SK-N-SH (cell line): Measurements from ENCODE around the gene CCDC57. TPM values are rescaled to one million over a fixed set of nuclear protein-coding genes. Genes with fewer than 3 reads are reported as not detected.

Source experiments
- CTCF ChIA-PET: fragments of 300-600, 350-600 bp; formaldehyde crosslinking; extraction: SDS; loops from one replicate; lab custom pipeline; 2021; lab: Yijun Ruan, JAX
- POLR2A ChIA-PET: fragments of 350-600 bp; sonication (Branson Sonifier 250); formaldehyde crosslinking; extraction: SDS; loops from one replicate; lab custom pipeline; 2020; ENCODE audit warnings: antibody characterized with exemption, inconsistent platforms; lab: Yijun Ruan, JAX
- DNase-seq: peaks from one replicate; pipeline ENCODE4 v3.0.0; 2012
- H2AFZ ChIP-seq: fragments of 200-600 bp; sonication (generic); 2 replicates; pipeline ENCODE4 v1.8.1; 2016; ENCODE audit warnings: antibody characterized with exemption, mild to moderate bottlenecking, low read depth
- H3F3A ChIP-seq: fragments of 200-600 bp; sonication (generic); replicated peaks from 2 replicates; pipeline ENCODE3; 2016; ENCODE audit warnings: antibody characterized with exemption, mild to moderate bottlenecking; ENCODE audit not compliant: insufficient read depth
- H3K27ac ChIP-seq, 2 experiments: fragments of 200-500 bp in 1 of 2; fragments of 200-600 bp in 1 of 2; sonication (Bioruptor generic) in 1 of 2; sonication (generic), shearing (Covaris generic) in 1 of 2; 2 replicates each; pipeline versions ENCODE4 v1.5.1 to v1.6.1; 2014 to 2016; ENCODE audit warnings: low read depth in 2 of 2, inconsistent platforms in 1 of 2, low read length in 1 of 2, mild to moderate bottlenecking in 1 of 2, mixed read lengths in 1 of 2
- H3K27me3 ChIP-seq: fragments of 200-600 bp; sonication (generic), shearing (Covaris generic); 2 replicates; pipeline ENCODE4 v1.6.1; 2016; ENCODE audit warnings: mixed run types; ENCODE audit not compliant: insufficient read depth
- H3K36me3 ChIP-seq, 2 experiments: fragments of 200-500 bp in 1 of 2; fragments of 200-600 bp in 1 of 2; sonication (Bioruptor generic) in 1 of 2; sonication (generic) in 1 of 2; replicated peaks in 1 of 2; 2 replicates each; pipeline versions ENCODE3 to v1.5.1; 2014 to 2016; ENCODE audit warnings: low read length in 1 of 2, mild to moderate bottlenecking in 1 of 2; ENCODE audit not compliant: insufficient read depth in 2 of 2, control insufficient read depth in 1 of 2
- H3K4me1 ChIP-seq, 2 experiments: fragments of 200-500 bp in 1 of 2; fragments of 200-600 bp in 1 of 2; sonication (Bioruptor generic) in 1 of 2; sonication (generic), shearing (Covaris generic) in 1 of 2; 2 replicates each; pipeline versions ENCODE4 v1.5.1 to v1.6.1; 2014 to 2016; ENCODE audit warnings: low read depth in 1 of 2, low read length in 1 of 2, mixed run types in 1 of 2; ENCODE audit not compliant: insufficient read depth in 2 of 2, control insufficient read depth in 1 of 2
- H3K4me2 ChIP-seq: fragments of 200-600 bp; sonication (generic), shearing (Covaris generic); 2 replicates; pipeline ENCODE4 v1.6.1; 2017; ENCODE audit warnings: mixed run types
- H3K4me3 ChIP-seq, 2 experiments: fragments of 200-500 bp in 1 of 2; fragments of 200-600 bp in 1 of 2; sonication (Bioruptor generic) in 1 of 2; sonication (generic), shearing (Covaris generic) in 1 of 2; 2 replicates each; pipeline versions ENCODE4 v1.5.1 to v1.8.1; 2014 to 2016; ENCODE audit warnings: low read depth in 2 of 2, inconsistent platforms in 1 of 2, low read length in 1 of 2, mild to moderate bottlenecking in 1 of 2, mixed read lengths in 1 of 2, moderate library complexity in 1 of 2
- H3K79me2 ChIP-seq: fragments of 200-600 bp; sonication (generic); 2 replicates; pipeline ENCODE4 v1.8.1; 2017; ENCODE audit warnings: mild to moderate bottlenecking; ENCODE audit not compliant: insufficient read depth
- H3K9ac ChIP-seq: fragments of 200-600 bp; sonication (generic); 2 replicates; pipeline ENCODE4 v1.6.1; 2017; ENCODE audit warnings: mixed run types
- H3K9me2 ChIP-seq: fragments of 200-600 bp; sonication (generic); 2 replicates; pipeline ENCODE4 v1.6.1; 2017; ENCODE audit warnings: mixed run types
- H3K9me3 ChIP-seq: fragments of 200-600 bp; sonication (generic); 2 replicates; pipeline ENCODE4 v1.6.1; 2017; ENCODE audit warnings: mixed run types, mild to moderate bottlenecking, moderate library complexity
- H4K20me1 ChIP-seq: fragments of 200-600 bp; sonication (generic); 2 replicates; pipeline ENCODE4 v1.6.1; 2017; ENCODE audit warnings: mild to moderate bottlenecking, mixed run types; ENCODE audit not compliant: insufficient read depth
- CHD2 ChIP-seq: fragments of 150-350 bp; IDR thresholded peaks from 2 replicates; pipeline ENCODE4 v1.6.1; 2018; ENCODE audit warnings: low read length; ENCODE audit not compliant: partially characterized antibody
- ELF1 ChIP-seq: IDR thresholded peaks from 2 replicates; pipeline ENCODE4 v1.4.0; 2012
- FOXM1 ChIP-seq: IDR thresholded peaks from 2 replicates; pipeline ENCODE4 v1.4.0; 2012; ENCODE audit warnings: low read depth, mild to moderate bottlenecking
- GABPA ChIP-seq: IDR thresholded peaks from 2 replicates; pipeline ENCODE4 v1.4.0; 2012; ENCODE audit warnings: low read depth, mild to moderate bottlenecking
- GATA2 ChIP-seq: sonication (generic); formaldehyde crosslinking; IDR thresholded peaks from 2 replicates; pipeline ENCODE4 v1.5.0; 2020; ENCODE audit warnings: mild to moderate bottlenecking, missing genetic modification reagents
- JUND ChIP-seq: IDR thresholded peaks from 2 replicates; pipeline ENCODE4 v1.4.0; 2012
- MEF2A ChIP-seq: IDR thresholded peaks from 2 replicates; pipeline ENCODE4 v1.4.0; 2012; ENCODE audit warnings: low read depth, borderline replicate concordance
- NRF1 ChIP-seq: IDR thresholded peaks from 2 replicates; pipeline ENCODE4 v1.6.1; 2012; ENCODE audit warnings: low read depth, mild to moderate bottlenecking, low read length
- POLR2AphosphoS5 ChIP-seq: IDR thresholded peaks from 2 replicates; pipeline ENCODE4 v1.6.1; 2012; ENCODE audit warnings: low read depth, low read length
- RXRA ChIP-seq: IDR thresholded peaks from 2 replicates; pipeline ENCODE4 v1.4.0; 2012; ENCODE audit warnings: low read depth, mild to moderate bottlenecking, borderline replicate concordance
- SMC3 ChIP-seq: IDR thresholded peaks from 2 replicates; pipeline ENCODE4 v1.6.1; 2012; ENCODE audit warnings: low read depth, low read length, improper control_type of control experiment
- TEAD4 ChIP-seq: IDR thresholded peaks from 2 replicates; pipeline ENCODE4 v1.4.0; 2012; ENCODE audit warnings: mild to moderate bottlenecking, borderline replicate concordance; ENCODE audit not compliant: insufficient read depth
- WGBS: methylation state at CpG from one replicate; pipeline ENCODE4 v1.1.6; 2017; ENCODE audit warnings: low lambda C conversion rate; 5-methylcytosine and 5-hydroxymethylcytosine counted together
- polyA plus RNA-seq, 3 experiments: library from polyadenylated mRNA; depleted of rRNA; stranded (reverse); fragments of >200 nt; gene quantifications; 2 replicates each; pipeline ENCODE4 v1.2.3, GENCODE V29; 2012
- TF ChIP-seq, protein P1 (sequence below): IDR thresholded peaks from 2 replicates; pipeline ENCODE4 v1.4.0; 2012; ENCODE audit warnings: low read depth, borderline replicate concordance
- TF ChIP-seq, protein P2 (sequence below): fragments of 150-350 bp; IDR thresholded peaks from 2 replicates; pipeline ENCODE4 v1.6.1; 2016; ENCODE audit warnings: mild to moderate bottlenecking, low read depth, low read length
- TF ChIP-seq, protein P3 (sequence below): fragments of 200-600 bp; sonication (generic); IDR thresholded peaks from 2 replicates; pipeline ENCODE4 v1.6.1; 2017; ENCODE audit warnings: antibody characterized with exemption, mild to moderate bottlenecking, moderate library complexity

The CCDC57 gene
- polyA plus RNA-seq, 1 of the 3 experiments (the other 2 are of a cell fraction): 68.6 TPM

DNA sequence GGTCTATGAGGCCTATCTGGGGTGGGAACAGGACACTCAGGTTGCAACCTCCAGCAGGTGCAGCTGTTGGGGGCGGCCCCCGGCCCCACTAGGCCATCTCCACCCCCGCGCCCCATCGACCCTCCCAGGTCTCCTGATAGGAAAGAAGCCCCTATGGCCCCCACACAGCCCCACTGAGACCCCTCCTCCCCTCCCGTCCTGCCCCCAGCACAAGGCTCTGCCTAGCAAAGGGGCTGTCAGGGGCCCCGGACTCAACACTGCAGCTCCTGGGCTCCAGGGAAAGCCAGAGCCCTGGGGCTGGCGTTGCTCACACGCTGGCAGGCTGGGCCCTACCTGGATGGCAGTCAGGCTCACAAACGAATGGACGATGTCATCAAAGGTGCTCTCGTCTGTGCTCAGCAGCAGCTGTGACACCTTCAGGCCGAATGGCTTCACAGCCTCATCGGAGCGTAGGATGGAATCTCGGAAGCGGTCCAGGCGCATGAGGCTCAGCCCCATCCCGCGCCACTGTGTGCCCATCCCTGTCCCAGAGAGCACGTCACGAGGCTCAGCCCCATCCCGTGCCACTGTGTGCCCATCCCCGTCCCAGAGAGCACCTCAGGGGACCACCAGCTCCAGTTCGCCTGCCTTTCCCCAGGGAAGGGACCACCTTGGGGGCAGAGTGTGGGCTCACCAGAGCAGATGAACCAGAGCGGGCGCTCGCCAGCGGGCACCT, 121.9 kb downstream of the CCDC57 start:
- Histone ChIP-seq H3K9ac (no peak overlapping the region), H3K27me3 (no peaks in the 10 kb centered on the region), H3K9me3 (no peaks in the 10 kb centered on the region), H3K27ac (no peak overlapping the region), H3K79me2 (peaks cover 13% of the 10 kb centered on the region; the same call in 1 of the 2 replicates), H3K4me2 (no peak overlapping the region), H3F3A (no peaks in the 10 kb centered on the region), H3K4me1 (no peaks in the 10 kb centered on the region; a peak in 1 of 4 replicates), H3K36me3 (peaks cover 38 to 94% of the 10 kb centered on the region in 2 experiments), H4K20me1 (peaks cover 8% of the 10 kb centered on the region), H3K9me2 (no peaks in the 10 kb centered on the region), H3K4me3 (no peak overlapping the region), H2AFZ (no peak overlapping the region)
- 95% methylated on average over 23 of the region's 29 CpGs for WGBS
- no peak for DNase-seq
- ChIA-PET POLR2A (interaction anchor here (1.0 to 1.8 kb wide), 2 partner anchors 8 to 14 kb away, joined by 4 to 5 read pairs; no protein-coding TSS in a partner anchor), CTCF (interaction anchor here (1.4 to 4.3 kb wide), 3 partner anchors 8 to 71 kb away, joined by 4 to 22 read pairs (median 5); partner anchors contain the start of gene FASN)
- TF ChIP-seq JUND: no peak
- TF ChIP-seq, all 33 proteins: peak for 0

DNA sequence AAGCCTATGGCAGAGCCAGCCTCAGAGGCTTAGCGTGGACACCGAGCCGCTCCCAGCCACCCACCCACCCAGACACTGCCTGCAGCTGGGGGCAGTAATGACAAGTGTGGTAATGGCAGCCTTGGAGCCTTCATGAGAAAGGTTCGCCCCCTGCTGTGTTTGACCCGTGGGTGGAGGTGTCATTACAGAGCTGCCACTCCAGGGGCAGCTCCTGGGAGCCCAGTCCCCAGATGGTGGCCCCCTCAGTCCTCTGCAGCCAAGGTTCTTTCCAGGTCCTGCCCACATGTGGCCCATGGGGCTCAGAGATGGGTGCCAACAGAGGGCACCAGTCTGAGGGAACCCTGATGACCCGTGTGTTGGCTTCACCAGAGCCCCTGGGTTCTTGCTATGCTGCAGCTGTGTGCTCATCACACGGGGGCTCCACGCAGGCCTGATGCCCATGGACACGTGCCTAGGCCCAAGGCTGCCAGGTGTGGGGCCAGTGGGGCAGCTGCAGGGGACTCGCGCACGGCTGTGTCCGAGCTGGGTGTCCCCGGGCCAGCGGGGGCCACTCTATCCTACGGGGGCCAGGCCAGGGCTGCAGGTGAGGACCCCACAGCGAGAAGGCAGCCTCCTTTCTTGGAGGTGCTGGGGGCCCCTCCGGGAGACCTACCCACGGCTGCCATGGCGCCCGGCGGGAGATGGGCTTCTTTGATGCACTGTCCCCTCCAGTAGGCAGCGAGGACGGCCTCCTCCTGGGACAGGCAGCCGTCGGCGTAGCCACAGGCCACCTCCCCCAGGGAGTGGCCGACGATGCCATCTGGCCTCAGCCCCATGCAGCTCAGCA, 122.7 kb downstream of the CCDC57 start:
- CTCF ChIA-PET: interaction anchor here (1.4 to 4.3 kb wide), 4 partner anchors 9 to 70 kb away, joined by 4 to 22 read pairs (median 4); partner anchors contain the start of gene FASN
- DNase-seq: no peak
- H2AFZ ChIP-seq: no peak overlapping the region
- no peaks in the 10 kb centered on the region for H3K27me3 ChIP-seq
- no peak overlapping the region for H3K9ac ChIP-seq
- H3F3A ChIP-seq: no peaks in the 10 kb centered on the region
- H3K4me2 ChIP-seq: no peak overlapping the region
- no peak overlapping the region; a peak in 1 of 4 replicates for H3K27ac ChIP-seq
- H3K9me3 ChIP-seq: no peaks in the 10 kb centered on the region
- H3K36me3 ChIP-seq: peaks cover 30 to 94% of the 10 kb centered on the region in 2 experiments
- peaks cover 6% of the 10 kb centered on the region; the same call in 1 of the 2 replicates for H3K79me2 ChIP-seq
- POLR2A ChIA-PET: interaction anchor here (1.0 to 1.8 kb wide), 2 partner anchors 9 to 14 kb away, joined by 4 to 5 read pairs; no protein-coding TSS in a partner anchor
- no peak overlapping the region for H3K4me3 ChIP-seq
- no peaks in the 10 kb centered on the region for H3K9me2 ChIP-seq
- no peaks in the 10 kb centered on the region for H3K4me1 ChIP-seq
- 0 out of 2 replicates have a peak, but pooled peaks cover under 1% of the 10 kb centered on the region for H4K20me1 ChIP-seq
- TF ChIP-seq GABPA (no peak), JUND (no peak), NRF1 (no peak), POLR2AphosphoS5 (no peak), FOXM1 (no peak), ELF1 (no peak), RXRA (no peak), MEF2A (no peak), TEAD4 (no peak), CHD2 (no peak), GATA2 (CRISPR knock-in tag) (no peak), SMC3 (no peak)
- TF ChIP-seq, protein P1, sequence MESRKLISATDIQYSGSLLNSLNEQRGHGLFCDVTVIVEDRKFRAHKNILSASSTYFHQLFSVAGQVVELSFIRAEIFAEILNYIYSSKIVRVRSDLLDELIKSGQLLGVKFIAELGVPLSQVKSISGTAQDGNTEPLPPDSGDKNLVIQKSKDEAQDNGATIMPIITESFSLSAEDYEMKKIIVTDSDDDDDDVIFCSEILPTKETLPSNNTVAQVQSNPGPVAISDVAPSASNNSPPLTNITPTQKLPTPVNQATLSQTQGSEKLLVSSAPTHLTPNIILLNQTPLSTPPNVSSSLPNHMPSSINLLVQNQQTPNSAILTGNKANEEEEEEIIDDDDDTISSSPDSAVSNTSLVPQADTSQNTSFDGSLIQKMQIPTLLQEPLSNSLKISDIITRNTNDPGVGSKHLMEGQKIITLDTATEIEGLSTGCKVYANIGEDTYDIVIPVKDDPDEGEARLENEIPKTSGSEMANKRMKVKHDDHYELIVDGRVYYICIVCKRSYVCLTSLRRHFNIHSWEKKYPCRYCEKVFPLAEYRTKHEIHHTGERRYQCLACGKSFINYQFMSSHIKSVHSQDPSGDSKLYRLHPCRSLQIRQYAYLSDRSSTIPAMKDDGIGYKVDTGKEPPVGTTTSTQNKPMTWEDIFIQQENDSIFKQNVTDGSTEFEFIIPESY: no peak
- TF ChIP-seq, protein P2, sequence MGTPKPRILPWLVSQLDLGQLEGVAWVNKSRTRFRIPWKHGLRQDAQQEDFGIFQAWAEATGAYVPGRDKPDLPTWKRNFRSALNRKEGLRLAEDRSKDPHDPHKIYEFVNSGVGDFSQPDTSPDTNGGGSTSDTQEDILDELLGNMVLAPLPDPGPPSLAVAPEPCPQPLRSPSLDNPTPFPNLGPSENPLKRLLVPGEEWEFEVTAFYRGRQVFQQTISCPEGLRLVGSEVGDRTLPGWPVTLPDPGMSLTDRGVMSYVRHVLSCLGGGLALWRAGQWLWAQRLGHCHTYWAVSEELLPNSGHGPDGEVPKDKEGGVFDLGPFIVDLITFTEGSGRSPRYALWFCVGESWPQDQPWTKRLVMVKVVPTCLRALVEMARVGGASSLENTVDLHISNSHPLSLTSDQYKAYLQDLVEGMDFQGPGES: no peak
- TF ChIP-seq, protein P3, sequence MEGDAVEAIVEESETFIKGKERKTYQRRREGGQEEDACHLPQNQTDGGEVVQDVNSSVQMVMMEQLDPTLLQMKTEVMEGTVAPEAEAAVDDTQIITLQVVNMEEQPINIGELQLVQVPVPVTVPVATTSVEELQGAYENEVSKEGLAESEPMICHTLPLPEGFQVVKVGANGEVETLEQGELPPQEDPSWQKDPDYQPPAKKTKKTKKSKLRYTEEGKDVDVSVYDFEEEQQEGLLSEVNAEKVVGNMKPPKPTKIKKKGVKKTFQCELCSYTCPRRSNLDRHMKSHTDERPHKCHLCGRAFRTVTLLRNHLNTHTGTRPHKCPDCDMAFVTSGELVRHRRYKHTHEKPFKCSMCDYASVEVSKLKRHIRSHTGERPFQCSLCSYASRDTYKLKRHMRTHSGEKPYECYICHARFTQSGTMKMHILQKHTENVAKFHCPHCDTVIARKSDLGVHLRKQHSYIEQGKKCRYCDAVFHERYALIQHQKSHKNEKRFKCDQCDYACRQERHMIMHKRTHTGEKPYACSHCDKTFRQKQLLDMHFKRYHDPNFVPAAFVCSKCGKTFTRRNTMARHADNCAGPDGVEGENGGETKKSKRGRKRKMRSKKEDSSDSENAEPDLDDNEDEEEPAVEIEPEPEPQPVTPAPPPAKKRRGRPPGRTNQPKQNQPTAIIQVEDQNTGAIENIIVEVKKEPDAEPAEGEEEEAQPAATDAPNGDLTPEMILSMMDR: no peak
- 94% methylated on average over 17 of the region's 29 CpGs for WGBS
